ENCODE results near the gene SLX4IP.

The SLX4IP gene

DNA sequence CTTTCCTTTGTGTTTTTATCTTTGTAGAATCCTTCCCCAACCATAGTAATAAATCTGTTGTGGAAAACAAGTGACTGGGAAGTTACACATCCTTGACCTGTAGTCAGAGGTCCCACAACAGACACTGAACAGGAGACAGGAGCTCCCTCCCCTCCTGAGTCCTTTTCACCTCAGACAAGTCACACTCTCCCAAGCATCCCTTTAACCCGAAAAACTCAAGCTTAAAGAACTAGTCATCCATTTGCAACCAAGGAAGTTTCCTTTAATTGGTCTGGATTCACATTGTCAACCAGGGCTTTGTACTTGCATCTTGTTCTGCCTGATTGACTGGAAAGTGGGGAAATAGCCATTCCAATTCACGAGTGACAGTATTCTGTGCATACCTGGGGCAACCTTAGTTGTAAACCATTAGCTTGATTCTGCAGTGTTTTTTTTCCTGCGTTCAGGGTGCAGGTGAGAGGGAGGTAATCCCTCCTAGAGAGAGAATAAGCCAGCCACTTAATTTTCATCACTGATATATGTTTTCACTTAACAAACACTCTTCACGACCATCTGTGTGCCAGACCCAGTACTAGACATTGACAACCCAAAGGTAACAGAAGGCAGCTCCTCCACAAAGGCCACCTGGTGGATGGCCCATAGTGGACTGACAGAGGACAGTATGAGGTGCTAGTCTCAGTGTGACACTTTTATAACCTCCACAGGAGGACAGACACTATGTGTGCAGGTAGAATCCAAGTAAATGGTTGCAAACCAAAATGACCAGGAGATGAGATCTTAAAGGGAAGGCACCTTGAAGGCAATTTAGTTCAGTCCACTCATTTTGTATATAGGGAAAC lies 112.4 kb downstream of the SLX4IP start:
- DNase-seq: no peak

DNA sequence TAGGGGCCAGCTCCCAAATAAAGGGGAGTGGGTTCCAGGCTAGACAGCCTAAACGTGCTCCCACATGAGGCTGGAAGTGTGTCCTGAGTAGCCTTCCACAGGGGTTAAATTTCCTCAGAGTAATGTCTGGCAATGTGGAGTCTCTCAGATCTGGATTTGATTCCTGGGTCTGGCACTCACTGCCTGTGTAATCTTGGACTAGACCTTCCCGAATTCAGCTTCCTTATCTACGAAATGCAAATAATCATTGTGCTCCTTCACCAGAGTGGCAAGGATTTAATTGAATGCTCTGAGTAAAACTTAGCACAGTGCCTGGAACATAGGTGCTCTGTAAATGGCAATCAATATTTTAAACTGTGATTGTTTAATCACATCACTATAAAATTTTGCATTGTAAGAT lies 114.4 kb downstream of the SLX4IP start:
- no peak for DNase-seq

DNA sequence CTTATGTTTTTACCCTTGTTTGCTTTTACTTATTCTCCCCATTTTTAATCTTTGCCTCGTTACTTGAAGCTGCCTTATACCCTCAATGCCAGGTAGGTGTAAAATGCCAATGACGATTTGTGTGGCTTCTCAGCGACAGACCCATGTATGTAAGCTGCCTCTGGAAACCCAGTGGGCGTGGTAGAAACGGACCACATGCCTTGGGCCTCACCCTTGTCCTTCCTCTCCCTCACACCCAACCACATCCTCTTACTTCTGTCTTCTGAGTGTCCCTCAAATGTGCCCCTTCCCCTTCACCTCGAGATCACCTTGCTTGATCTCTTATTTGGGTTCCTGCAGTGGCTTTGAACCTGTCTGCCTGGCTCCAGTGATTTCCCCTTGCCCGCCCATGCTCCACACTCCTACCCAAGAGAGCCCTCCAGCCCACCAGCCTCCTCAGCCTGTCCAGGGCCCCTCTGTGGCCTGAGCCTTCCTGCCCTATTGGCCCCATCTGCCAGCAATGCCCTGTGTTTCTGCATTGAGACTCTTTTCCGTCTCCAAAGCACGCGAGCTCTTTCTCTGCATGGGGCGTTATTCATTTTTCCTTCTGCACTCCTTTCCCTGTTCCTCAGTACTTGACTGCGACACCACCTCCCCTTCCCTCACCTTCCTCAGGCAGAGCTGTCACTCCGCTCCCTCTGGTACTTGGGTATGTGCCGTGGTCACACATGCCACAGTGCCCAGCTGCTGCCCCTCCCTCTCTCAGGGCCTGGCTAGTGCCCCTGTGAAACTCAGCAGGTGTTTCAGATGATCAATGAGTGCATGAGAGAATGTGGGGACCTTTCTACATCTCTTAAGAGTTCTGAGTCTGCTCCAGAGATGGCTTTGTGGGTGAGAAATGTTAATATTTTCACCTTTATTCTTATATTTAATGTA lies 115.4 kb downstream of the SLX4IP start:
- DNase-seq: no peak

DNA sequence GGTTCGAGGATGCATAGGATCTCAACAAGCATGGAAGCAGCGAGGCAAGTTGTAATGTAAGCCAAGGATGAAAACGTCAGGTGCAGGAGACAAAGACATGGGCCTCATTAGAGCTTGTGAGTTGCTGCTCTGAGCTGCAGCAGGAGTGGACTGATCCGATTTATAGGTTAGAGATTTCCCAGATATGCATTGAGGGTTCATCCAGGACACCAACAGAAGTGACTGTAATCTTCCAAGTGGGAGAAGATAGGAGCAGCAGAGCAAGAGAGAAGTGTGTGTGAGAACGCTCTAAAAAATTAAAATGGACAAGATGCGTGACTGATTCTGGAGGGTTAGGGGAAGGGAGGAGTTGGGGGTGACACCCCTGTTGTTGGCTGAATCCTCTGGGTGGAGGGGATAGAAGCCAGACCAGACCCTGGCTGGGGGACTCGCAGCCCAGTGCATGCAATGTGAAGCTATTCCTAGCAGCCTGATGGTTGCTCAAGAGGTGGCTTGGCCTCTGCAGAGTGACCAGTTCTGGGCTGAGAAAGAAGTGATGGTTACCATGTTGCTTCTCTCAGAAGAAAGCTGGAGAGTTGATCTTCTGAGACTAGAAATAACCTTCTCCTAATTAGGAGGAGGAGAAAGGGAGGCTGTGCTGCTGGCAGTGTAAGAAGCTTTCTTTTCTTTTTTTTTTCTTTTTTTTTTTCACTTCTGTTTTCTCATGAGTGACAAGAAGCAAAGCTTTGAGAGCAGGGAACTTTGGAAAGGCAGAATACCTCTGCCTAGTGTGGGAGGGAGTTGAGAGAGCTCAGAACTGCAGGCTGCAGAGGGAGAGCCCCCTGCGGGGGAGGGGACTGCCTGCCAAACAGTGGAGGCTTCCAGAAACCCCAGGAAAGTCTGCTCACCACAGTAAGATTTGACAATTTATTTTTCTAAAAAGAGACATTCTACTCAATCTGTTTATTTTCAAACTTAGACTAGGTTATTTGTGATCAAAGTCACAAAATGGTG lies 116.9 kb downstream of the SLX4IP start:
- DNase-seq: peak in 3 of 56 donors; percentile 2 to 8 (median 2)

DNA sequence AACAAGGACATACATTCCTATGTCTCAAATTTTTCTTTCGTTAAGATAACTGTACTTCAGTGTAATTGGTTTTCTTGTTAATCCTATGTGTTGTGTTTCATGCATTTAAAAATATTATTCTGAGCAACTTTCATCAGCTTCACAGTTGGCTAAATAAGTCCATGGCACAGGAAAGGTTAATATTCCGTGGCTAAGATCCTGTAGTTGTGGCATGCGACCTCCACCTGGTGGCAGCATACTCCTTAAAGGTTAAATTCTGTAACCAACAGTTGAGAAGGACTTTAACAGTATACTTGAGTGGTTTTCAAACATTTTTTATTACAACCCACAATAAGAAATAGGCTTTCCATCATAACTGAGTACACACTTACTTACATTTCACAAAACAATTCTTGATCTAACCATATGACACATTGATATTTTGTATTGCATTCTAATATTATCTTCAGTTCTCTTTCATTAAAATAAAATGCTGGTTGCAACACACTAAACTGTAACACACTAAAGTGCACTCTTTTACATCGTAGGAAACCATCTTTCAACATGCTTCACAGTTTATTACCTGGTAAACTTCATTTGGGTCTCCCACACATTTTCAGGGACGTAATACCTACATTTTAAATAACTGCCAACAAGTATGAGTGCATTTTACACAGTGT lies 118.3 kb downstream of the SLX4IP start:
- DNase-seq: peak in 25 of 56 donors; percentile 2 to 69 (median 22)

DNA sequence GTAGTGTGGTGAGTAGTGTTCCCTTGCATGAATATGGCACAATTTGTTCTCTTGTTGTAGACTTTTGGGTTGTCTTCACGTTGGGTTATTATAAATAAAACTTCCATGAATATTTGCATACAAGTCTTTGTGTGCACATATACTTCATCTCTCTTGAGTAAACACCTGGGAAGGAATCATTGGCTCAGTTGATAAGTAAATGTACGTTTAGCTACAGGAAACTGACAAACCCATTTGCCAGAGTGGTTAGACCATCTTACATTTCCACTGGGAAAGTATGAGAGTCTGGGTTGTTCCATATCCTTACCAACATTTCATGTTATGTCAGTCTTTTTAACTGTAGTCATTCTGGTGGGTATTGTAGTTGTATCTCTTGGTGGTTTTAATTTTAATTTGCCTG lies 119.2 kb downstream of the SLX4IP start:
- DNase-seq: no peak

DNA sequence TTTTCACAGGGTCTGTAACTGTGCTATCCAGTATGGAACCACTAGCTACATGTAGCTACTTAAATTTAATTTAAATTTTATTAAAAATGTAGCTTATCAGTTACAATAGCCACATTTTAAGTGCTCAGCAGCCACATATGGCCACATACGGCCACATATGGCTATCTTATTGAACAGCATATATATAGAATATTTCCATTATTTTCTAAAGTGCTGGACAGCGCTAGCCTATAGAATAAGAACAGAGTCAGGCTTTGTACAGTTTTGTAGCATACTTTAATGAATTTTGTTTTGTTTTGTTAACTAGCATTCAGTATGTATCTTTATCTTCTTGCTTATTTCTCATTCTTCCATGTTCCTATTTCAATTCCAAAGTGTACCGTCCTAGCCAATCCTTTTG lies 120.3 kb downstream of the SLX4IP start:
- DNase-seq: no peak

DNA sequence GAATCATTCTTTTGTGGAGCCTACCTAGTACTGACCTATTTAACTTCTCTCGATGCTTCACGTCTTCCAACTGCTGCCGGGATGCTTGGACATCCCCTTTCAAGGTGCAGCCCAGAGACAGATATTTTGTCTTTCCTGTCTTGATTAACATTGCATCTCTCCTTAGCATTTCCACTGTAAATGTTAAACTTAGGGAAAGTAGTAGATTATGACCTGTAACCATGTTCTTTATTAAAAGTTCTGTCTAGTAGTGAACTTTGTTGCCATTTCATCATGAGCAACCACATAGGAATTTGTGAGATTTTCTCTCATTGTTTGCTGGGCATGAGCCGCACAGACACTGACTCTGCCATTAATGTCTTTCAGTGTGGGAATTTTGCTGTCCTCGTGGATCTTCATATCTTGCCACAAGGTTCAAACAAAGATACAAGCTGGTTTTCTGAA lies 120.8 kb downstream of the SLX4IP start:
- no peak for DNase-seq

DNA sequence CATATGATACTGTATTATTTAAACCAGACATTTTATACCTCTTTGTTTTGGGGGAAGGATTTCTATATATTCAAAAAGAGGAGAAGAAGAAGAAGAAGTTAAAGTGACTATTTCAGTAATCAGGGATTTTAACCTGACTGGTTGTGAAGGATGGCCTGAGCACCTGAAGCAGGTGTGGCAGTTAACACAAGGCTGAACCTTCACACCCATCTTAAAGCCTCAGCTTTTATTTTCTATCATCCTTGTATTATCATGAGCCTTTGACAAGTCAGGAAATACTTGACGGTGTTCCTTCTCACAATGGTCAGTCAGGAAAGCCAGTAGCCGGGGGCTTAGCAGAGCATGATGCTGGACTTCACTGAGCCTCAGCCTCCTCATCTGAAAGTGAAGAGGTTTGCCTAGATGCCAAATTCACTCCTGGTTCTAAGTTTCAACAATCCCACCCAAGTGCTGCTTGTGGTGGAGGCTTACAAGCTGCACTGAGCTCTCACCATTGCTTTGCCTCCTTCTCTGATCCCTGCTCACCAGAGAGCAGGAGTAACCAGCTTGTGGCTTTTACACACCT lies 121.5 kb downstream of the SLX4IP start:
- DNase-seq: no peak

DNA sequence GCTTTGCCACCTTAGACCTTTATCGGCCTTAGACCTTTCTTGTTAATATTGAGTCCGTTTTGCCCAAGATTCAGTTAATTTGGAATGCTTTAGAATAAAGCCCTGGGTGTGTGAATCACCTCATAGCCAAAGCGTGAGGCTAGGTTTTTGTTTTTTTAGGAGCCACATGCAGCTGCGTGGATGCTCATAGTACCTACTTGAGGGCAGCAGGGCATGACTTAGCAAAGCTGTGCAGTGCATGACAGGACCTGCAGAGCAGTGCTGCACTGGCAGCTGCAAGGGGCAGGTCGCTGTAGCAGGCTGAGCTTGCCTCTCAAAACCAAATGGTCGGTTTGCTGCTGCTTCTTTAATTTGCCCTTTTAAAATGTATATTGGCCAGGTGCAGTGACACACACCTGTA lies 122.6 kb downstream of the SLX4IP start:
- no peak for DNase-seq

DNA sequence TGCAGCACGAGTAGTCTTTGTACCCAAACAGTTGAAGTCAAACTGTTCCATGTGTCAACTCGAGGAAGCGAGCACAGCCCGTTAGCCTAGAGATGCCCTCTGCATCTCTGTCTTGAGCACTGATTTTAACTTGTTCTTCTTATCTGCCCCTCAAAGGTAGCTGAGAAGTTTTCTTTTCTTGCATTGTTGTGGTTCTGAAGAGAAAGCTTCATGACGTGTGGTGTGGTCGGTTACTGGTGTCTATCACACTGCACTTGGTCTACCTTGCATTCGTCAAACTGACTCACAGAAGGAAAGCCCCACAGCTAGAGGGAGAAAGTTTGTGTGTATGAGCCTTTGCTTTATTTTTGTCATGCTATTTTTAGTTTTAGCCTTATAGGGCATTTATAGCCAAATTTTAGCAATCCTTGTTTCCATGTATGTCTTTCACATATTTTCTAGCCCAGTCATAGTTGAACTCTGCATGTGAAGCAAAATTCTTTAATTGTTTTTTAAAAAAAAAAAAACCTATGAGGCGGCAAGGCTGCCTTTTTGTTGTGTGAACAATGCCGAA lies 123.6 kb downstream of the SLX4IP start:
- no peak for DNase-seq

DNA sequence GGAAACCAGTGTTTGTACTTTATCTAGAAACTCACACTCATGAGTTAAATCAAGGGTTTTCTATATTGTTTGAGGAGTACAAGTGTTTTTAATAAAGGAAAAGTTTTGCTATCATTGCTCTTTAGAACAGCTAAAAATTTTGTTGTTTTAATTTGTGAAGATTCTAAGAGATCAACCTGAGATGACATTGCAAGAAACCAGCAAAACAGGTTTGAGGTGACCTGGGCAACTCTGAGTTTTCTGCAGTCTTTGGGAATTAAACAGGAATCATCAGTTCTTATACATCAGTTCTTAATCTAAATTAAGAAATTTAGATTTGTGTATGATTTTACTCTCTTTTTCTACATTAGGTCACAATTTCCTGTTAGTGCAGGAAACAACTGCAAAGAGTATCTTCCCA lies 124.2 kb downstream of the SLX4IP start:
- no peak for DNase-seq

DNA sequence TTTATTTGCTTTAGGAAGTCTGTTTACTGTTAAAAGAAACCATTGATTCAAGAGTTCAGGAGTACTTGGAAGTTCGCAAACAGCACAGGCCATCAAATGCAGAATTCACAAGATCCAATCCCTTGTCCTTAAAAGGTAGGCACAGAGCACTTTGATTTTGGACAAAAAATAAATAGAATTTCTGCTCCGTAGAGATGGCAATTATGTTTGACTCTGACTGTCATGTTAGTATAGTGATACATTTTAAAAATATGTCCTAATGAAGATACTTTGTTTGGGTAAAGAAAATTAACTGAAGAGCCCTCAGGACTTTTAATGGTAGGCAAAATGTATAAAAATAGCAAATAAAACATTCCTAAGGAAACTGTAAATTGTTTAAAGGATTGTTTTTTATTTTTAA lies 125.6 kb downstream of the SLX4IP start:
- DNase-seq: no peak

DNA sequence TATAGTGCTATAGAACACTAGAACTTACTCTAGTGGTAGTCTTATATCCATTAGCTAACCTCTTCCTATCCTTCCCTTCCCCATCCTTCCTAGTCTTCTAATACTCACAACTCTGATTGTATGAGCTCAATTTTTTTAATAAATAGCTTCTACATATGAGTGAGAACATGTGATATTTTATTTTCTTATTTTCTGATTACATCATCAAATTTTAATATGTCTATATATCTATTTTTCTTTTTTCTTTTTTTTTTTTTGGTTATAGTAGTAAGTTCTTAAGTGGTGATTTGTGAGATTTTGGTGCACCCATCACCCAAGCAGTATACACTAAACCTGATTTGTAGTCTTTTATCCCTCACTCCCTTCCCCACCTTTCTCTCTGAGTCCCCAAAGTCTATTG lies 126.2 kb downstream of the SLX4IP start:
- no peak for DNase-seq

DNA sequence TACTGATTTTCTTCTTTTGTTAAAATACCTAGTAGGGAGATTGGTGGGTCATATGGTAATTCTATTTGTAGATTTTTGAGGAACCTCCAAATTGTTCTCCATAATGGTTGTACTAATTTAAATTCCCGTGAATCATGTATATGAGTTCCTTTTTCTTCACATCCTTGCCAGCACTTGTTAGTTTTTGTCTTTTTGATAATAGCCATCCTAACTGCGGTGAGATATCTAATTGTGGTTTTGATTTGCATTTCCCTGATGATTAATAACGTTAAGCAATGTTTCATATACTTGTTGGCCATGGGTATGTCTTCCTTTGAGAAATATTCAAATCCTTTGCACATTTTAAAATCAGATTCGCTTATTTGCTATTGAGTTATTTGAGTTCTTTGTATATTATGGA lies 127.8 kb downstream of the SLX4IP start:
- DNase-seq: no peak

DNA sequence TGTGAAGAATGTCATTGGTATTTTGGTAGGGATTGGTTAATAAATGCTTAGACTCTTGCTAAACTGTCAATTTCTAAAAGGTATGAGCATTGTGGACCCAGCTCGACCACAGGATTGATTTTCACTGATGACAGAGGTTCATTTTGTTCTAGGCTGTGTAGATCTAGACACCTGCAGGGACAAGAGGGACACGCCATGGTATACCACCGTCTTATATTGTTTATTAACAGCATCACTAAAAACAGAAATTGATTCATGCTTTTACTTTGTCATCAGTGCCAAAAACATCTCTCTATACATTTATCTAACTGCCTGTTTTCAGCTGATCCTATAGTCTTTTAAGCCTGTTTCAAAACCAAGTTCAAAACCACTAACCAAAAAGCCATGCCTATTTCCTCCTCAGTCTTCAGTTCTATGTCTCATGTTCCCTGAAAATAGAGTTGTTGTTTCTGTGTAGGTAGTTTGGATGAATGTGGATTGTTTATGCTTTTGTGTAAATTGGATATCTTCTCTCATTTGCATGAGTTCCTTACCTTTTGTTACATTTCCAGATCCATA lies 128.9 kb downstream of the SLX4IP start:
- no peak for DNase-seq

DNA sequence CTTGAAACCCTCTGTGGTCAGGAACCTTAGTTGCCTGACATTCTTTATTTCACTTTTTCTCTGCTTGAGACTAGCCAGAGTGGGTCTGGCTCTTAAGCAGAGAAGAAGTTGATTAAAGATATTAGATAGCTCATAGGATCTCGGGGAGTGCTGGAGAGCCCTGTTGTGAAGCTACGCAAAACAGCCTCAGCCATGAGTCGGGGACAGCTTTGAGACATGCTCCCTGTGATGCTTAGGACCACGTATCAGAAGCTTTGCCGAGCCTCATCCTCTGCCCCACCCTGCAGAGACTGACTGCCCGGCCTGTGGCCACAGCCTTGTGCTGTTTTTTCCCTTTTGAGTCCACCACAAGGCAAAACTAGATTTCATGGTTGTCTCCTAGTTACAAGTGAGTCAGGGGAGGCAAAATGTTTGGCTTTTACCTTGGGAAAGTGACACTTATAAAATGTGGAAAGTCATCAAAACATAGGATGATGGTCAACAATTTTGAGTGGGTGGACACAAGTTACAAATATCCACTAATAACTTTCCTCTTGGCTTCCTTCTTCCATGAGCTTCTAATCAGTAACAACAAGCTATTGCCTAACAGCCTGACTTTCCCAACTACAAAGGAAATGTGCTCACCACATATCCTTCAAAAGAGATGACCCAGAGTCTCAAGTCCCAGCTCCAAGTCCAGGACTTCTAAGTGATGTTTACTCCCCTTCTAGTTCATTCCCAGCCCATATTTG lies 130.3 kb downstream of the SLX4IP start:
- DNase-seq: no peak

DNA sequence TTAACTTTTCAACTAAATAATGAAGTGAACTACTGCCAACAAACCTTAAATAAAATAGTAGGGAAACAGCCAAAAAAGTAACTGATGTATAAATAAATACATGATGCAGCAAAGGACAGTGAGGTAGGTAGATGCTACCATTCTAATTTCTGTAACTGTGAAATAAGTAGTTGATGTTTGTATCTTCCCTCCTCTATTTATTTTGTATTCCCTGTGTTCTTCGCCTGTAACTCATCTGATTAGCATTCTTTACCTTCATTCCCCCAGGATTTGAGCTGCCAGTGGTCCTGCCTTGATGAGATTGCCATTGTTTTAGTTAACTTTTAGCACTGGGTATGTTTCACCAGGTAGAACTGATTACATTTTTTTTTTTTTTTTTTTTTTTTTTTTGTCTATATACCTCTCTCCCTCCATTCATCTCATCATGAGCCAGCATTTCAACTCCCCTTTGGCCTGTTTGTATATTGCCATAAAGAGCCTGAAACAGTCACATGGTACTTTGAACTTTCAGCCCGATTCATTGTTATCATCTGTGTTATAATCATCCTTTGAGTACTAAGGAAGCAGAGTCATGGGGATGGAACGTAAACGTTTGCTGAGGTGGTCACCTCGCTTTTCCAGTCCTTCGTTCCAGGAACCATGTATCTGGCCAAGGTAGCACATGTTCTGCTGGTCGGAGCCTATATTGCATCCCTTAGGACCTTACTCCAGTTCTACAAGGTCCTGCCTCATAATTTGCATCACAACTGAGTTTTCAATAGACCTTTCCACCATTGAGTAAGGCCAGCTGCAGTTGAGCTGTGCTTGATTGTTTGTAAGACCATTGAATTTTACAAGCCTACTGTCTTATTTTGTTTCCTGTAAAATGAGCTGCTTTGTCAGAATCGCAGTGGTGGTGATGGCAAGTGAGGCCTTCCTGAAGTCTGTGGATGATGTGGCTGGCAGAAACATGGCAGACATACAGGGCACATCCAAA lies 131.1 kb downstream of the SLX4IP start:
- no peak for DNase-seq
